Activated effector memory CD4-positive, alpha-beta T cell treated with anti-CD3 and anti-CD28 coated beads, Interleukin-2, amount 50 U/mL, for 16 hours (primary cell): ENCODE results near the gene CHD8.

Experiments
- DNase-seq: peaks from one replicate; pipeline ENCODE4 v3.0.0-alpha.2; 2020

CHD8 gene

GRCh38 chr14:21356511-21356910 lies 99.4 kb downstream of the CHD8 start:
- no peak for DNase-seq

- DNase-seq: no peak
These were observed 103.3 kb downstream of the CHD8 start for GRCh38 chr14:21352587-21352986.

- no peak for DNase-seq
These were observed 105.4 kb downstream of the CHD8 start for GRCh38 chr14:21350539-21350938.

GRCh38 chr14:21347201-21347600 lies 108.7 kb downstream of the CHD8 start:
- DNase-seq: no peak

- DNase-seq: no peak
These were observed 109.3 kb downstream of the CHD8 start for GRCh38 chr14:21346532-21347135.

- DNase-seq: no peak
These were observed 112.7 kb downstream of the CHD8 start for GRCh38 chr14:21343035-21343794.
